H9 (cell line): ENCODE measurements around the gene APOH. TPM values are rescaled to one million over a fixed set of nuclear protein-coding genes. Genes with fewer than 3 reads are reported as not detected.

Source experiments
- DNase-seq: peaks from one replicate; pipeline ENCODE4 v3.0.0-alpha.2; 2017
- H2AFZ ChIP-seq: one replicate; pipeline ENCODE4 v1.6.1; 2013; ENCODE audit warnings: mild to moderate bottlenecking, low read length, control low read depth, moderate library complexity
- H2AK5ac ChIP-seq: 2 replicates; pipeline ENCODE4 v1.6.1; 2013; ENCODE audit warnings: low read length, control low read depth, mixed read lengths; ENCODE audit not compliant: insufficient read length
- H2BK120ac ChIP-seq: one replicate; pipeline ENCODE4 v1.6.1; 2013; ENCODE audit warnings: low read depth, mild to moderate bottlenecking, low read length, control low read depth, inconsistent platforms; ENCODE audit not compliant: poor library complexity, severe bottlenecking
- H2BK12ac ChIP-seq: 2 replicates; pipeline ENCODE4 v1.6.1; 2013; ENCODE audit warnings: low read length, control low read depth, mixed read lengths, low read depth; ENCODE audit not compliant: insufficient read length
- H2BK15ac ChIP-seq: 2 replicates; pipeline ENCODE4 v1.6.1; 2013; ENCODE audit warnings: low read depth, low read length, control low read depth
- H2BK20ac ChIP-seq: one replicate; pipeline ENCODE4 v1.6.1; 2013; ENCODE audit warnings: low read depth, mild to moderate bottlenecking, low read length, control low read depth, inconsistent platforms; ENCODE audit not compliant: poor library complexity, severe bottlenecking
- H2BK5ac ChIP-seq: 2 replicates; pipeline ENCODE4 v1.6.1; 2013; ENCODE audit warnings: low read length, control low read depth, mixed read lengths; ENCODE audit not compliant: insufficient read length
- H3K14ac ChIP-seq: 2 replicates; pipeline ENCODE4 v1.6.1; 2013; ENCODE audit warnings: low read length, control low read depth; ENCODE audit not compliant: insufficient read depth
- H3K18ac ChIP-seq: 2 replicates; pipeline ENCODE4 v1.6.1; 2013; ENCODE audit warnings: low read depth, mild to moderate bottlenecking, mixed read lengths, low read length, control low read depth; ENCODE audit not compliant: insufficient read length
- H3K23ac ChIP-seq: 2 replicates; pipeline ENCODE4 v1.6.1; 2013; ENCODE audit warnings: low read length, control low read depth, mixed read lengths, low read depth; ENCODE audit not compliant: insufficient read length
- H3K23me2 ChIP-seq: 2 replicates; pipeline ENCODE4 v1.6.1; 2013; ENCODE audit warnings: low read depth, mild to moderate bottlenecking, mixed read lengths, low read length, control low read depth; ENCODE audit not compliant: insufficient read length, poor library complexity, severe bottlenecking
- H3K27ac ChIP-seq: 2 replicates; pipeline ENCODE4 v1.5.1; 2013; ENCODE audit warnings: low read length, control low read depth, mixed read lengths, low read depth; ENCODE audit not compliant: insufficient read length
- H3K27me3 ChIP-seq: 2 replicates; pipeline ENCODE4 v1.6.1; 2013; ENCODE audit warnings: low read length, control low read depth, inconsistent platforms; ENCODE audit not compliant: insufficient read depth
- H3K4ac ChIP-seq: 2 replicates; pipeline ENCODE4 v1.6.1; 2013; ENCODE audit warnings: low read depth, mild to moderate bottlenecking, control low read depth, inconsistent platforms, low read length, moderate library complexity
- H3K4me1 ChIP-seq: 2 replicates; pipeline ENCODE4 v1.6.1; 2013; ENCODE audit warnings: low read length, control low read depth, inconsistent platforms; ENCODE audit not compliant: insufficient read depth
- H3K4me2 ChIP-seq: 2 replicates; pipeline ENCODE4 v1.6.1; 2013; ENCODE audit warnings: low read length, control low read depth, mixed read lengths; ENCODE audit not compliant: insufficient read length, insufficient read depth
- H3K56ac ChIP-seq: 2 replicates; pipeline ENCODE4 v1.6.1; 2013; ENCODE audit warnings: low read depth, mild to moderate bottlenecking, mixed read lengths, low read length, control low read depth; ENCODE audit not compliant: insufficient read length
- H3K79me1 ChIP-seq: 2 replicates; pipeline ENCODE4 v1.6.1; 2013; ENCODE audit warnings: low read depth, mild to moderate bottlenecking, moderate library complexity, low read length, control low read depth, inconsistent platforms; ENCODE audit not compliant: insufficient read depth, poor library complexity, severe bottlenecking
- H3K79me2 ChIP-seq: 2 replicates; pipeline ENCODE4 v1.6.1; 2013; ENCODE audit warnings: low read length, control low read depth, inconsistent platforms; ENCODE audit not compliant: insufficient read depth
- H3K9ac ChIP-seq: 2 replicates; pipeline ENCODE4 v1.6.1; 2013; ENCODE audit warnings: low read length, control low read depth, mixed read lengths; ENCODE audit not compliant: insufficient read length; ENCODE audit errors: extremely low read depth
- H3K9me3 ChIP-seq: one replicate; pipeline ENCODE4 v1.6.1; 2013; ENCODE audit warnings: low read depth, low read length, inconsistent platforms; ENCODE audit not compliant: control insufficient read depth
- H3T11ph ChIP-seq: one replicate; pipeline ENCODE4 v1.6.1; 2013; ENCODE audit warnings: mild to moderate bottlenecking, low read length, control low read depth, inconsistent platforms
- H4K20me1 ChIP-seq: one replicate; pipeline ENCODE4 v1.6.1; 2013; ENCODE audit not compliant: control insufficient read depth, insufficient read length, insufficient read depth
- H4K5ac ChIP-seq: 2 replicates; pipeline ENCODE4 v1.6.1; 2013; ENCODE audit warnings: low read depth, mild to moderate bottlenecking, mixed read lengths, low read length, control low read depth; ENCODE audit not compliant: insufficient read length
- H4K8ac ChIP-seq: replicated peaks from 2 replicates; pipeline ENCODE4 v1.6.1; 2013; ENCODE audit warnings: low read length, control low read depth, mixed read lengths, low read depth; ENCODE audit not compliant: insufficient read length
- H4K91ac ChIP-seq: 2 replicates; pipeline ENCODE4 v1.6.1; 2013; ENCODE audit warnings: low read depth, mild to moderate bottlenecking, moderate library complexity, mixed read lengths, low read length, control low read depth; ENCODE audit not compliant: insufficient read length
- H3K27ac Mint-ChIP-seq, 3 experiments: 2 replicates in 2 of 3; 3 replicates in 1 of 3; pipeline ENCODE4 v1.8.0; 2020 to 2021; ENCODE audit warnings: mixed read lengths in 3 of 3, mild to moderate bottlenecking in 1 of 3, moderate library complexity in 1 of 3
- H3K27me3 Mint-ChIP-seq: 2 replicates; pipeline ENCODE4 v1.8.0; 2021; ENCODE audit warnings: low read depth, mild to moderate bottlenecking, moderate library complexity, mixed read lengths
- H3K36me3 Mint-ChIP-seq, 3 experiments: 2 replicates in 2 of 3; 3 replicates in 1 of 3; pipeline ENCODE4 v1.8.0; 2020 to 2021; ENCODE audit warnings: low read depth in 3 of 3, mixed read lengths in 3 of 3; ENCODE audit not compliant: insufficient read depth in 1 of 3
- H3K4me1 Mint-ChIP-seq, 2 experiments: 2 replicates each; pipeline ENCODE4 v1.8.0; 2020; ENCODE audit warnings: mixed read lengths in 2 of 2
- H3K4me3 Mint-ChIP-seq, 2 experiments: 2 replicates in 1 of 2; 3 replicates in 1 of 2; pipeline ENCODE4 v1.8.0; 2020 to 2021; ENCODE audit warnings: mild to moderate bottlenecking in 2 of 2, mixed read lengths in 2 of 2, moderate library complexity in 1 of 2
- H3K9me3 Mint-ChIP-seq, 2 experiments: 2 replicates in 1 of 2; 3 replicates in 1 of 2; pipeline ENCODE4 v1.8.0; 2020; ENCODE audit warnings: mild to moderate bottlenecking in 2 of 2, mixed read lengths in 2 of 2, moderate library complexity in 1 of 2
- WGBS: extraction: QIAGEN DNeasy Blood & Tissue Kit; methylation state at CpG from one replicate; pipeline ENCODE4 v1.1.7; 2013; ENCODE audit warnings: missing lambda C conversion rate, low lambda C conversion rate, mixed read lengths; ENCODE audit not compliant: insufficient read length; ENCODE audit errors: extremely low coverage; 5-methylcytosine and 5-hydroxymethylcytosine counted together
- total RNA-seq: library from RNA; stranded (reverse); gene quantifications from 2 replicates; pipeline ENCODE4 v1.2.1, GENCODE V29; 2021
- TF ChIP-seq, protein P1 (sequence below): fragments of 200-600 bp; sonication (generic); conservative IDR thresholded peaks from 3 replicates; pipeline ENCODE4 v1.8.0; 2021; ENCODE audit warnings: antibody characterized with exemption, mild to moderate bottlenecking

Gene APOH
- total RNA-seq, 1 experiment from 2014 or later: not detected

DNA sequence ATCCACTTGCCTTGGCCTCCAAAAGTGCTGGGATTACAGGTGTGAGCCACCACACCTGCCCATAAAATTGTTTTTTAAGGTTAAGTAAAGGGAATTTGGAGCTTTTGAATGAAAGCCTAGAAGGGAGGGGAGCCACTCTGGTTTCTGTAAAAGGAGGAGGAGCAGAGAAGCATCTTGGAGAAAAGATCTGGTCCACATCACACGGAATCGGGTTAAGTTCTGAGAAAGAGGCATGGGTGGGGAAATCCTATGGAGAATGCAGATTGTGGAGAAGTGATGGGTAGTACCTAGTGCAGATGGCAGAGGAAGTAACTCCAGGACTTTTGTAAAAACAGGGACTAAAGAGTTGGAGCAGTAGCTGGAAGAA is 19.0 kb downstream of the APOH start:
- Histone ChIP-seq H3K79me2 (no peaks in the 10 kb centered on the region; the same call in 1 of the 2 replicates), H4K20me1 (no peaks in the 10 kb centered on the region), H2BK12ac (no peak overlapping the region), H4K91ac (no peak overlapping the region), H3K27ac (no peak overlapping the region), H3K4me1 (no peaks in the 10 kb centered on the region), H3K18ac (no peak overlapping the region), H3K4me2 (no peak overlapping the region), H3K9ac (no peak overlapping the region), H3T11ph (no peak overlapping the region), H4K5ac (no peak overlapping the region), H3K23ac (no peak overlapping the region), H2AFZ (no peak overlapping the region), H3K4ac (no peak overlapping the region), H2BK5ac (no peak overlapping the region), H3K56ac (no peak overlapping the region), H3K23me2 (no peaks in the 10 kb centered on the region), H4K8ac (no peak overlapping the region), H2AK5ac (no peak overlapping the region), H3K9me3 (peaks cover 8% of the 10 kb centered on the region), H2BK120ac (no peak overlapping the region), H2BK15ac (no peak overlapping the region), H3K79me1 (no peaks in the 10 kb centered on the region), H3K14ac (no peak overlapping the region), H2BK20ac (no peak overlapping the region), H3K27me3 (no peaks in the 10 kb centered on the region)
- DNase-seq: no peak
- H3K36me3 Mint-ChIP-seq: peaks cover 3 to 8% (median 8%) of the 10 kb centered on the region in 3 experiments; a peak in 4 of 7 replicates
- no peaks in the 10 kb centered on the region; the same call in 1 of the 2 replicates for H3K27me3 Mint-ChIP-seq
- TF ChIP-seq, protein P1, sequence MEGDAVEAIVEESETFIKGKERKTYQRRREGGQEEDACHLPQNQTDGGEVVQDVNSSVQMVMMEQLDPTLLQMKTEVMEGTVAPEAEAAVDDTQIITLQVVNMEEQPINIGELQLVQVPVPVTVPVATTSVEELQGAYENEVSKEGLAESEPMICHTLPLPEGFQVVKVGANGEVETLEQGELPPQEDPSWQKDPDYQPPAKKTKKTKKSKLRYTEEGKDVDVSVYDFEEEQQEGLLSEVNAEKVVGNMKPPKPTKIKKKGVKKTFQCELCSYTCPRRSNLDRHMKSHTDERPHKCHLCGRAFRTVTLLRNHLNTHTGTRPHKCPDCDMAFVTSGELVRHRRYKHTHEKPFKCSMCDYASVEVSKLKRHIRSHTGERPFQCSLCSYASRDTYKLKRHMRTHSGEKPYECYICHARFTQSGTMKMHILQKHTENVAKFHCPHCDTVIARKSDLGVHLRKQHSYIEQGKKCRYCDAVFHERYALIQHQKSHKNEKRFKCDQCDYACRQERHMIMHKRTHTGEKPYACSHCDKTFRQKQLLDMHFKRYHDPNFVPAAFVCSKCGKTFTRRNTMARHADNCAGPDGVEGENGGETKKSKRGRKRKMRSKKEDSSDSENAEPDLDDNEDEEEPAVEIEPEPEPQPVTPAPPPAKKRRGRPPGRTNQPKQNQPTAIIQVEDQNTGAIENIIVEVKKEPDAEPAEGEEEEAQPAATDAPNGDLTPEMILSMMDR: no peak
- peaks cover 13% of the 10 kb centered on the region in 2 experiments for H3K4me1 Mint-ChIP-seq
- H3K27ac Mint-ChIP-seq: no peak overlapping the region
- no CpG with 5 or more reads among the region's 2 CpGs for WGBS
- H3K9me3 Mint-ChIP-seq: peaks cover 0 to 8% of the 10 kb centered on the region in 2 experiments; a peak in 3 of 5 replicates
- H3K4me3 Mint-ChIP-seq: no peak overlapping the region
